HS-5 (cell line): ENCODE results near the gene FSD2.
A peak's percentile ranks its signal among the peaks of the same experiment; 100 is the strongest.
"Not testable (repeated sequence)": the region's sequence is repeated elsewhere in the genome, so short reads cannot be mapped to it uniquely, and the experiment has no call there.

ENCODE experiments used
- DNase-seq: peaks from one replicate; pipeline ENCODE4 v3.0.0-alpha.2; 2012; ENCODE audit warnings: low read depth

The FSD2 gene

GRCh38 chr15:82792068-82792467 is 13.8 kb downstream of the FSD2 start:
- no peak for DNase-seq

- DNase-seq: no peak
These were observed 15.5 kb downstream of the FSD2 start for GRCh38 chr15:82790321-82790720.

DNA sequence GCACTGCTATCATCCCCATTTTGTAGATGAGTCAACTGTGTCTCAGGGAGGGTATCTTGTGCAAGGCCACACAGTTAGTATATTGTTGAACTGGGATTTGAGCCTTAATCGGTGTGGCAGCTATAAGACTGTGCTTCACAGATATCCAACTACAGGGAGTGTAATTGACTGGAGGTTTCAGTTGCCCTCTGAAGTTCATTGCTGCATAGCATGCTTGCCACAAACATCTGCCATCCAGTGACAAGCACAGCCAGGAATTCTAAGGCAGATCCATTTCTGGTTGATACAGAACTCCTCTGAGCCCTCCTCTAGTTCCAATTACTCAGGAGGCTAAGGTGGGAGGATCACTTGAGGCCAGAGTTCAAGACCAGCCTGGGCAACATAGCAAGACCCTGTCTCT is 16.4 kb downstream of the FSD2 start:
- DNase-seq: no peak

DNA sequence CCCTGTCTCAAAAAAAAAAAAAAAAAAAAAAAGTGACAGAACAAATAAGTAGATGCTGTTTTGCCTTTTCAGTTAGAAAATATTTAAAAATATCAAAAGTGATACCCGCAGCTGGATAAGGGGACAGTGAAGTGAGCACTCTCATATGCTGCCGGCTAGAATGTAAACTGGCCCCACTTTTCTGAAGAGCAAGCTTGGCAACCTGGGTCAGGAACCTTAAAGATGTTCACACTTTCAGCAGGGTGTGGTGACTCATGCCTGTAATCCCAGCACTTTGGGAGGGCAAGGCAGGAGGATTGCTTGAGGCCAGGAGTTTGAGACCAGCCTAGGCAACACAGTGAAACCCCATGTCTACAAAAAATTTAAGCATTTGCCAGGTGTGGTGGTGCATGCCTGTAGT is 17.4 kb downstream of the FSD2 start:
- no peak for DNase-seq

DNA sequence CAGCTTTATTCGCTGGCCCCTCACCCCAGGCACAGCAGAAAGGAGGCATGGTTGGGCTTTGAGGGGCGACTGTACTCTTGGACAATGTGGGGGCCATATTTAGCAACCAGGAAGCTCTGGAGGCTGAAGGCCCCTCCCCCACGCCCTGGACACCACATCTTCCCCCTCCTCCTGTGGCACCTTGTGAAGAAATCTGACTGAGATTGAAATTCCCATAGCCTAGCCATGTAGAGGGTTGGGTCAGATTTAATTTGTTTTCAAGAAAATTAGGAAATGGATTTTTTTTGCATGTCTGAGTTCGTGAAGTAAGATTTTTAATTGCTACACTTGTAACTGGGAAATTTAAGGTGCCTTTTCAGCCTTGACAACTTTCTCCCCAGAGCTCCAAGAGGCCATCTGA is 24.5 kb downstream of the FSD2 start:
- DNase-seq: no peak

DNA sequence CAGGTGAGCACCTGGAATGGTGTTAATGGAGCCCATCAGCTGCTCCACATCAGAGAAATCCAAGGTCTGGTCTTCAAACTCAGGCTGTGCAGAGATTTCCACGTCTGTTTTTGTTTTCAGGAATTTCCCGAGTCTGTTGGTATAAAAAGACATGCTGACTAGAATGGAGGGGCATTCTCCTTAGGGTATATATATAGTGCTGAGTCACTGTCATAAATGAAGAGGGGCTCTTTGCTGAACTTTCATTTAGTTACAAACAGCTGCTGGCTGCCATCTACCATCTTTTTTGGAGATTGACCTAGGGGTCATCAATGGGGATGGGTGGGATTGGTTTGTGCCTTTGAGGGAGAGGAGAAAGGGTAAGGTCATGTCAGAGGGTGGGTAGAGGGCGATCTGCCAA is 27.1 kb downstream of the FSD2 start:
- no peak for DNase-seq

GRCh38 chr15:82774496-82774895 is 31.4 kb downstream of the FSD2 start:
- DNase-seq: no peak

- DNase-seq: no peak
These were observed 33.9 kb downstream of the FSD2 start for GRCh38 chr15:82771789-82772607.

GRCh38 chr15:82768414-82769054 is 37.3 kb downstream of the FSD2 start:
- DNase-seq: no peak

GRCh38 chr15:82767163-82767829 is 38.6 kb downstream of the FSD2 start:
- DNase-seq: no peak

DNA sequence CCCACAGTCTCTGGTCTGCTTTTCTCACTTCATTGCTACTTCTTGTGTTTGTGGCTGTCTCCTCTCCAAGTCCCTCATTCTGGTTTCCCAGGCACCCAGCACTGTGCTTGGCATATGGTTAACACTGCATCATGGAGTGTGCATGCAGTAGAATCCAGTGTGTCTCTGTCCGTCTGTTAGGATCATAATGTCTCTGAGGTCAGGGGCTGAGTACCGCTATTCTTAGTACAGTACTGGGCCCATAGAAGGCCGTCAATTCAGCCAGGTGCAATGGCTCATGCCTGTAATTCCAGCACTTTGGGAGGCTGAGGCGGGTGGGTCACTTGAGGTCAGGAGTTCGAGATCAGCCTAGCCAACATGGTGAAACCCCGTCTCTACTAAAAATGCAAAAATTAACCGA is 39.7 kb downstream of the FSD2 start:
- DNase-seq: not testable (repeated sequence)

GRCh38 chr15:82764740-82765139 is 41.1 kb downstream of the FSD2 start:
- DNase-seq: no peak

DNA sequence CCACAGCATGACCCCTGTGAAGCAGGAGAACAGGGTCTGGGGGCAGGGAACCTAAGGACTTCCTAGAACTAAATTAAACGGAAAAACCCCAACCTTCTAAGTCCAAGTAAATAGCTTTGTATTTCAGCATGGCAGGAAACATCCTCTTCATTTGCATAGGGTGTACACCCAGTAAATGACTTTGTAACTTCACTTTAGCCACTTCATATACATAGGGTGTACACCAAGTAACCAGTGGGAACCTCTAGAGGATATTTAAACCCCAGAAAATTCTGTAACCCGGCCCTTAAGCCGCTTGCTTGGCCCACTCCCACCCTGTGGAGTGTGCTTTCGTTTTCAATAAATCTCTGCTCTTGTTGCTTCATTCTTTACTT is 41.8 kb downstream of the FSD2 start:
- DNase-seq: no peak

DNA sequence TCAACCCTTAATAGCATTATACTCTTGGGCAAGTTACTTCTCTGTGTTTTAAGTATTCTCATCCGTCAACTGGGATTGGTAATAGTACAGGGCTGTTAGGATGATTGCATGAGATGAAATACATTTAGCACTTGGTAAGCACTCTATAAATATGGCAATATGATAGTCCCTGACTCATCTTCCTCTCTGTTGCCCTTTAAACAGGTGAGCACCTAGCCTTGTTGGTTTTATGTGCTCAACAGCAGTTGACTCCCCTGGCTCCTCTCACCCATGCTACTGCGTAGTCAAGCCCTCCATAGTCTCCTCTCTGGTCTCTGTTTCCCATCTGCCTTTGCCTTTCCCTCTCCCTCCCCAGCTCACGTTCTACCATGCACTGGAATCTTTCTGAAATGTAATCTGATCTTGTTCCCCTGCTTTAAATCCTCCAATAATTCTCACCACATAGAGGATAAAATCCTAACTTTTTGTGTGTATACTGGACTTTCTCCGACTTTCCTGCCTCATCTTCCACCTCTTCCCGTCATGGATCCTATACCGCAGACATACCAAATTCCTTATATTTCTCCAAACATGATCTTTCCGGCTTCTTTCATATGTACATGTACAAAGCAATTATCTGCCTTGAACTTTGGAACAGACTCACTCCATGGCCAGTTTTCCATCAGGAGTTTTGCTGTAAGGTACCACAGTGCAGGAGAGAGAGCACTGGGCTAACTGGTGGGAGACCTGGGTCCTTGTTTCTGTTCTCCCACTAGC is 42.3 kb downstream of the FSD2 start:
- DNase-seq: no peak

- no peak for DNase-seq
These were observed 54.6 kb downstream of the FSD2 start for GRCh38 chr15:82751308-82751707.

DNA sequence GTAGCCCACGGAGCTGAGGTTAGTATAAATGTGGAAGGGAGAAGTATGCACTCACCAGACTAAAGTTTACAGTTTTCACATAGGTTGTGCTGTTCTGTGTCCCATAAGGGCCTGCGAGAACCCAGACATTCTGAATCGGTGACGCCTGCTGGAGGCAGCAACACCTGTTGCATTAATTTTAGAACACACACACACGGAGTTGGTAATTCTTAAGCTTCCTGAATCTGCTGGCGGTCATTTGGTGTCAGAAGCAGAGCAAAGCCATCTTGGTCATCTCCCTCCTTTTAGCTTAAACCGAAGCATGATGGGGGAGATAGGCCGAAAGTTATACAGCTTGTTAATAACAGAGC is 55.1 kb downstream of the FSD2 start:
- DNase-seq: no peak

- DNase-seq: peak; percentile 63
These were observed 55.7 kb downstream of the FSD2 start for GRCh38 chr15:82749951-82750830.

GRCh38 chr15:82748315-82748714 is 57.6 kb downstream of the FSD2 start:
- no peak for DNase-seq

GRCh38 chr15:82743810-82744209 is 62.1 kb downstream of the FSD2 start:
- DNase-seq: no peak

DNA sequence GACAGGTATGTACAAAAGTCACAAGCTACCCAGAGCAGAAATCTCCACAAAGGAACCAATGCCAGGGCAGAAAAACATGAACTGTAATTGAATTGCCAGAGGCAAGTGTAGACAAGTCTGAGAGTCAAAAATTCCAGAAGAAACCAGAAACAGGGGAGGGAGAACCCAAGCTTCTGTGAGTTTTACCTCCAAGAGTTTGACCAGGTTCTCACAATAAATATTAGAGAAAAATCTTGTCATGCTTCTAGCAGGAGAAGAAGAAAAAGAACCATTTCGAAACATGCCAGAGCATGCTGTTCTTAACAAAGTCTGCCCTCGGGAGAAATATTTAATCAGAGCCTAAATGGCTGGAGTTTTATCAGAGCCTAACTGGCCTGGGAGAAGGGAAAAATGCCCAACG is 63.7 kb downstream of the FSD2 start:
- DNase-seq: no peak

GRCh38 chr15:82739086-82739485 is 66.8 kb downstream of the FSD2 start:
- no peak for DNase-seq

GRCh38 chr15:82737975-82738374 is 67.9 kb downstream of the FSD2 start:
- no peak for DNase-seq
